ENCODE measurements around the gene TMEM273. TPM values are rescaled to one million over a fixed set of nuclear protein-coding genes. Genes with fewer than 3 reads are reported as not detected.

Gene TMEM273
- total RNA-seq, 1 experiment from 2014 or later = not detected

GRCh38 chr10:49105076-49105475 lies 83.1 kb downstream of the TMEM273 start:
- H2AFZ ChIP-seq (ENCODE audit: low read depth, low read length, poor library complexity, severe bottlenecking) = no peak overlapping the region
- no peak overlapping the region for H3K27ac ChIP-seq (ENCODE audit: low read depth, low read length)
- H3K9me2 ChIP-seq (ENCODE audit: insufficient read depth) = no peaks in the 10 kb centered on the region
- CTCF ChIA-PET = no interaction called here
- no peaks in the 10 kb centered on the region for H3K4me1 ChIP-seq (ENCODE audit: control insufficient read depth in 1 of 2, insufficient read depth in 2 of 2, low read length in 2 of 2)
- intact Hi-C loops (cut with micrococcal nuclease) = no loop called here
- H3K79me2 ChIP-seq (ENCODE audit: insufficient read depth, low read length) = no peaks in the 10 kb centered on the region
- no TSS peak for BruUV-seq (replicated peaks)
- POLR2A ChIA-PET = no interaction called here
- H4K20me1 ChIP-seq (ENCODE audit: insufficient read depth) = no peaks in the 10 kb centered on the region
- RAD21 ChIA-PET (ENCODE audit: low non-redundant PET in 1 of 2, low total read pairs in 2 of 2, uncharacterized antibody in 2 of 2, unreplicated experiment in 2 of 2) = no interaction called here
- peaks cover 15% of the 10 kb centered on the region for H3K27me3 ChIP-seq (ENCODE audit: insufficient read depth, low read length)
- H3K9me3 ChIP-seq (ENCODE audit: control insufficient read depth in 1 of 2, insufficient read depth in 1 of 2, low read depth in 1 of 2, low read length in 2 of 2) = no peaks in the 10 kb centered on the region
- no peak overlapping the region for H3K4me3 ChIP-seq (replicated peaks in 1 of 2; ENCODE audit: low read depth in 1 of 2, low read length in 2 of 2)
- DNase-seq (ENCODE audit: low read depth, low spot score) (no peak), ATAC-seq (no peak)
- H3K36me3 ChIP-seq (ENCODE audit: control insufficient read depth in 1 of 2, insufficient read depth in 2 of 2, low read length in 2 of 2) = no peaks in the 10 kb centered on the region
- TF ChIP-seq SIN3A (IDR thresholded peaks at IDR 0.05; ENCODE audit: low read depth) (no peak), CTCF (IDR thresholded peaks at IDR 0.05 in 2 of 3, conservative IDR thresholded peaks at IDR 0.05 in 1 of 3; ENCODE audit: borderline replicate concordance in 1 of 3, insufficient read depth in 1 of 3, low read depth in 2 of 3, low read length in 2 of 3) (no peak), ZFX (IDR thresholded peaks at IDR 0.05) (no peak), SRF (IDR thresholded peaks at IDR 0.05; ENCODE audit: low read depth) (no peak), MAX (IDR thresholded peaks at IDR 0.05) (no peak), SP1 (IDR thresholded peaks at IDR 0.05; ENCODE audit: low read depth) (no peak), ZNF274 (IDR thresholded peaks at IDR 0.05; ENCODE audit: low read depth, low read length) (no peak), POLR2AphosphoS5 (IDR thresholded peaks at IDR 0.05; ENCODE audit: low read depth, low read length) (no peak), POLR2A (IDR thresholded peaks at IDR 0.05; ENCODE audit: borderline replicate concordance, extremely low read depth, insufficient read depth, insufficient read length) (no peak), RAD21 (IDR thresholded peaks at IDR 0.05; ENCODE audit: low read depth) (no peak), EZH2phosphoT487 (IDR thresholded peaks at IDR 0.05; ENCODE audit: borderline replicate concordance) (no peak), EZH2 (IDR thresholded peaks at IDR 0.05) (no peak), FOSL1 (IDR thresholded peaks at IDR 0.05; ENCODE audit: low read depth) (no peak), ZBTB33 (IDR thresholded peaks at IDR 0.05; ENCODE audit: extremely low read depth, insufficient replicate concordance, low read length) (no peak), ELF1 (IDR thresholded peaks at IDR 0.05; ENCODE audit: borderline replicate concordance, low read depth) (no peak), JUND (IDR thresholded peaks at IDR 0.05) (no peak), YY1 (IDR thresholded peaks at IDR 0.05; ENCODE audit: extremely low read depth, insufficient replicate concordance, low read depth, low read length) (no peak)
- no peak overlapping the region for H3K4me2 ChIP-seq (ENCODE audit: low read length)
- H3K9ac ChIP-seq (ENCODE audit: low read length) = no peak overlapping the region

Other genes starting within 250 kb of the TMEM273 start
- not detected for gene LRRC18, start 248.6 kb downstream of the TMEM273 start, total RNA-seq (2021; ENCODE audit: unreplicated experiment)
- gene VSTM4, start 72.9 kb downstream of the TMEM273 start, total RNA-seq (2021; ENCODE audit: unreplicated experiment) = 0.07 TPM
- not detected for gene FAM170B, start 54.4 kb downstream of the TMEM273 start, total RNA-seq (2021; ENCODE audit: unreplicated experiment)
- gene C10orf71, start 110.8 kb upstream of the TMEM273 start, total RNA-seq (2021; ENCODE audit: unreplicated experiment) = not detected
- not detected for gene DRGX, start 207.7 kb upstream of the TMEM273 start, total RNA-seq (2021; ENCODE audit: unreplicated experiment)